Natural killer cell (primary cell): ENCODE data around the gene CREBBP. TPM values are rescaled to one million over a fixed set of nuclear protein-coding genes. Genes with fewer than 3 reads are reported as not detected.

Source experiments
- ATAC-seq, 3 donors: fragments of 150-1000 bp in 2 of 3; fragments of 200-7000 bp in 1 of 3; cut with Tn5 transposase; 1 replicate in 1 of 3; 2 replicates in 2 of 3; pipeline ENCODE4 v1.10.0; 2021; ENCODE audit warnings: mild to moderate bottlenecking in 2 of 3, moderate library complexity in 2 of 3
- DNase-seq, 2 donors: peaks; one replicate each; pipeline versions ENCODE4 v3.0.0 to v3.0.0-alpha.2; 2013 to 2021; ENCODE audit warnings: mixed read lengths in 1 of 2
- H3K27ac ChIP-seq: one replicate; pipeline ENCODE4 v1.5.1; 2013; ENCODE audit warnings: mild to moderate bottlenecking, low read length
- H3K27me3 ChIP-seq: one replicate; pipeline ENCODE4 v1.6.1; 2013; ENCODE audit warnings: low read length; ENCODE audit not compliant: control insufficient read depth, insufficient read depth
- H3K36me3 ChIP-seq: one replicate; pipeline ENCODE4 v1.6.1; 2013; ENCODE audit warnings: low read length; ENCODE audit not compliant: control insufficient read depth, insufficient read depth
- H3K4me1 ChIP-seq: one replicate; pipeline ENCODE4 v1.6.1; 2013; ENCODE audit warnings: low read length; ENCODE audit not compliant: control insufficient read depth, insufficient read depth
- H3K4me3 ChIP-seq: one replicate; pipeline ENCODE4 v1.5.1; 2013; ENCODE audit warnings: low read length
- H3K9me3 ChIP-seq: one replicate; pipeline ENCODE4 v1.6.1; 2013; ENCODE audit warnings: low read length; ENCODE audit not compliant: control insufficient read depth, insufficient read depth
- H3K27ac Mint-ChIP-seq, 2 donors: one replicate each; pipeline ENCODE4 v1.8.0; 2022; ENCODE audit warnings: mild to moderate bottlenecking in 2 of 2, mixed read lengths in 2 of 2, moderate library complexity in 1 of 2
- H3K27me3 Mint-ChIP-seq, 2 donors: one replicate each; pipeline ENCODE4 v1.8.0; 2022; ENCODE audit warnings: low read depth in 2 of 2, mixed read lengths in 2 of 2
- H3K36me3 Mint-ChIP-seq: one replicate; pipeline ENCODE4 v1.8.0; 2022; ENCODE audit warnings: mixed read lengths
- H3K4me1 Mint-ChIP-seq, 2 donors: one replicate each; pipeline ENCODE4 v1.8.0; 2022; ENCODE audit warnings: mixed read lengths in 2 of 2
- H3K4me3 Mint-ChIP-seq: one replicate; pipeline ENCODE4 v1.8.0; 2022; ENCODE audit warnings: mild to moderate bottlenecking, moderate library complexity, mixed read lengths
- H3K9me3 Mint-ChIP-seq, 2 donors: one replicate each; pipeline ENCODE4 v1.8.0; 2022; ENCODE audit warnings: mixed read lengths in 2 of 2
- CTCF ChIP-seq: fragments of 200-600 bp; IDR thresholded peaks from one replicate; pipeline ENCODE4 v1.8.0; 2022; ENCODE audit warnings: antibody characterized with exemption
- WGBS: methylation state at CpG from one replicate; pipeline ENCODE4 v1.1.7; 2013; ENCODE audit warnings: missing lambda C conversion rate; ENCODE audit not compliant: insufficient coverage; 5-methylcytosine and 5-hydroxymethylcytosine counted together
- intact Hi-C: fragments of 100-400 bp; cut with micrococcal nuclease; formaldehyde crosslinking; loops from one replicate; pipeline ENCODE4 v1.14.2; 2022
- total RNA-seq, 4 donors: library from RNA; stranded (reverse); fragments of 120-200 nt in 1 of 4; gene quantifications; one replicate each; pipeline versions ENCODE4 v1.2.3 to v1.2.4, GENCODE V29; 2013 to 2022

The CREBBP gene
- total RNA-seq, 3 donors from 2014 or later (not counting 1 experiment from before 2014, with no cell fraction given): 197 to 234 (median 224) TPM

GRCh38 chr16:3748307-3748706 lies 132.2 kb downstream of the CREBBP start:
- H3K27me3 ChIP-seq: no peaks in the 10 kb centered on the region
- intact Hi-C loops: no loop called here
- no peak for DNase-seq
- no peak for TF ChIP-seq CTCF
- H3K4me3 Mint-ChIP-seq: no peak overlapping the region
- no peaks in the 10 kb centered on the region for H3K9me3 Mint-ChIP-seq
- no peak for ATAC-seq
- no peak overlapping the region for H3K4me3 ChIP-seq
- peak overlapping the region; percentile 22 to 29 for H3K27ac Mint-ChIP-seq
- 98% methylated on average over 5 of the region's 5 CpGs for WGBS
- no peak overlapping the region for H3K27ac ChIP-seq
- H3K4me1 ChIP-seq: no peaks in the 10 kb centered on the region
- H3K9me3 ChIP-seq: no peaks in the 10 kb centered on the region
- H3K4me1 Mint-ChIP-seq: peaks cover 27 to 32% of the 10 kb centered on the region in 2 donors
- H3K27me3 Mint-ChIP-seq: no peaks in the 10 kb centered on the region
- H3K36me3 ChIP-seq: peaks cover 72% of the 10 kb centered on the region
- H3K36me3 Mint-ChIP-seq: peaks cover 7% of the 10 kb centered on the region

- ATAC-seq (no peak), DNase-seq (no peak)
- WGBS: 90% methylated on average over 12 of the region's 13 CpGs
- H3K36me3 Mint-ChIP-seq: peaks cover 17% of the 10 kb centered on the region
- Histone ChIP-seq H3K27me3 (no peaks in the 10 kb centered on the region), H3K36me3 (peaks cover 71% of the 10 kb centered on the region), H3K27ac (no peak overlapping the region), H3K9me3 (no peaks in the 10 kb centered on the region), H3K4me1 (no peaks in the 10 kb centered on the region), H3K4me3 (no peak overlapping the region)
- H3K4me1 Mint-ChIP-seq: peaks cover 21 to 22% of the 10 kb centered on the region in 2 donors
- no peaks in the 10 kb centered on the region for H3K27me3 Mint-ChIP-seq
- H3K27ac Mint-ChIP-seq: no peak overlapping the region
- intact Hi-C loops: no loop called here
- no peak for TF ChIP-seq CTCF
- no peaks in the 10 kb centered on the region for H3K9me3 Mint-ChIP-seq
- no peak overlapping the region for H3K4me3 Mint-ChIP-seq
Observed at GRCh38 chr16:3745751-3746355, 134.7 kb downstream of the CREBBP start.

DNA sequence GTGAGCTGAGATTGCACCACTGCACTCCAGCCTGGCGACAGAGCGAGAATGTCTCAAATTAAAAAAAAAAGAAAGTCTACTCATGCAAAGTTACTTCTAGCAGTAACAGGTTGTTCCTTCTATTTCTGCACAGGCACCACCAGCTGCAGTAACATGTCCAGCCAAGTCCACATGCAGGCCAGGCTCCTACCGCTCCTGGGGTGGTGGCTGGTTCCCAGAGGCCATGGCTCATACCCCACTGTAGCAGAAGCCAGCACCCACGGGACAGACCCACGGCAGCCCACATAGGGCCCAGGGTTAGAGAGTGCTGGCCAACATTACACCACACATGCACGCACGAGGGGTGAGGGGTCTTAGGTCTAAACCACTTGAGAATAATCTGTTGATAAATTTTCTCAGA lies 136.5 kb downstream of the CREBBP start:
- no peaks in the 10 kb centered on the region for H3K27me3 ChIP-seq
- H3K4me3 ChIP-seq: no peak overlapping the region
- H3K36me3 ChIP-seq: peaks cover 80% of the 10 kb centered on the region
- ATAC-seq (no peak), DNase-seq (no peak)
- Mint-ChIP-seq H3K9me3 (no peaks in the 10 kb centered on the region), H3K4me1 (peaks cover 12 to 13% of the 10 kb centered on the region in 2 donors), H3K27me3 (no peaks in the 10 kb centered on the region), H3K4me3 (no peak overlapping the region), H3K27ac (no peak overlapping the region), H3K36me3 (peaks cover 17% of the 10 kb centered on the region)
- no peaks in the 10 kb centered on the region for H3K4me1 ChIP-seq
- no peak overlapping the region for H3K27ac ChIP-seq
- H3K9me3 ChIP-seq: no peaks in the 10 kb centered on the region
- TF ChIP-seq CTCF: no peak
- WGBS: 96% methylated on average over 5 of the region's 7 CpGs
- intact Hi-C loops: no loop called here

- Histone ChIP-seq H3K9me3 (no peaks in the 10 kb centered on the region), H3K27ac (no peak overlapping the region), H3K4me3 (no peak overlapping the region), H3K4me1 (no peaks in the 10 kb centered on the region), H3K27me3 (no peaks in the 10 kb centered on the region), H3K36me3 (peaks cover 83% of the 10 kb centered on the region)
- WGBS: 98% methylated on average over 15 of the region's 16 CpGs
- DNase-seq (no peak), ATAC-seq (no peak)
- H3K36me3 Mint-ChIP-seq: peaks cover 20% of the 10 kb centered on the region
- no peak overlapping the region for H3K4me3 Mint-ChIP-seq
- no peak for TF ChIP-seq CTCF
- H3K27ac Mint-ChIP-seq: no peak overlapping the region
- intact Hi-C loops: no loop called here
- H3K9me3 Mint-ChIP-seq: no peaks in the 10 kb centered on the region
- H3K27me3 Mint-ChIP-seq: no peaks in the 10 kb centered on the region
- H3K4me1 Mint-ChIP-seq: peaks cover 12 to 13% of the 10 kb centered on the region in 2 donors
Observed at GRCh38 chr16:3740934-3741333, 139.6 kb downstream of the CREBBP start.
